ENCODE results near the gene NFAM1.

- TF ChIP-seq CTCF (IDR thresholded peaks at IDR 0.05) = no peak
- TF ChIP-seq POLR2A (IDR thresholded peaks at IDR 0.05) = no peak
Measured at GRCh38 chr22:42331014-42331413, 101.2 kb downstream of the NFAM1 start.

Measured in uterus (tissue), 2 donors.